Measurements from ENCODE around the gene SLC25A25.

SLC25A25 gene

GRCh38 chr9:128101690-128102089 is 33.7 kb downstream of the SLC25A25 start:
- H3K4me3 ChIP-seq (ENCODE audit: low read depth, low read length), result no peak overlapping the region
- no peak for DNase-seq (ENCODE audit: low read depth)
- TF ChIP-seq CTCF (IDR thresholded peaks at IDR 0.05; ENCODE audit: insufficient read depth, low read depth, low read length, missing control alignments), result no peak

- no peak overlapping the region for H3K4me3 ChIP-seq (ENCODE audit: low read depth, low read length)
- TF ChIP-seq CTCF (IDR thresholded peaks at IDR 0.05; ENCODE audit: insufficient read depth, low read depth, low read length, missing control alignments), result no peak
- DNase-seq (ENCODE audit: low read depth), result no peak
Observed at GRCh38 chr9:128102196-128102595, 34.2 kb downstream of the SLC25A25 start.

GRCh38 chr9:128102861-128103588 is 35.0 kb downstream of the SLC25A25 start:
- TF ChIP-seq CTCF (IDR thresholded peaks at IDR 0.05; ENCODE audit: insufficient read depth, low read depth, low read length, missing control alignments), result no peak
- no peak overlapping the region for H3K4me3 ChIP-seq (ENCODE audit: low read depth, low read length)
- DNase-seq (ENCODE audit: low read depth), result no peak

- no peak overlapping the region for H3K4me3 ChIP-seq (ENCODE audit: low read depth, low read length)
- DNase-seq (ENCODE audit: low read depth), result no peak
- no peak for TF ChIP-seq CTCF (IDR thresholded peaks at IDR 0.05; ENCODE audit: insufficient read depth, low read depth, low read length, missing control alignments)
Observed at GRCh38 chr9:128103589-128103962, 35.5 kb downstream of the SLC25A25 start.

GRCh38 chr9:128104171-128104618 is 36.2 kb downstream of the SLC25A25 start:
- DNase-seq (ENCODE audit: low read depth), result no peak
- no peak for TF ChIP-seq CTCF (IDR thresholded peaks at IDR 0.05; ENCODE audit: insufficient read depth, low read depth, low read length, missing control alignments)
- no peak overlapping the region for H3K4me3 ChIP-seq (ENCODE audit: low read depth, low read length)

GRCh38 chr9:128105538-128106175 is 37.6 kb downstream of the SLC25A25 start:
- no peak for DNase-seq (ENCODE audit: low read depth)
- TF ChIP-seq CTCF (IDR thresholded peaks at IDR 0.05; ENCODE audit: insufficient read depth, low read depth, low read length, missing control alignments), result no peak
- H3K4me3 ChIP-seq (ENCODE audit: low read depth, low read length), result no peak overlapping the region

All from GM12865 (cell line).